ENCODE results near the gene BAZ2B. TPM values are rescaled to one million over a fixed set of nuclear protein-coding genes. Genes with fewer than 3 reads are reported as not detected.

BAZ2B gene
- total RNA-seq, 1 donor from 2014 or later: 37.4 TPM

GRCh38 chr2:159497256-159497655, 119.1 kb downstream of the BAZ2B start:
- FAIRE-seq (peak; percentile 66), DNase-seq (ENCODE audit: low read depth) (peak; percentile 96)
- no peaks in the 10 kb centered on the region for H3K36me3 ChIP-seq (ENCODE audit: control insufficient read depth, insufficient read depth, low read length)
- no peaks in the 10 kb centered on the region for H3K27me3 ChIP-seq (ENCODE audit: control insufficient read depth, insufficient read depth, low read length)
- no peak for TF ChIP-seq CTCF (IDR thresholded peaks at IDR 0.05; ENCODE audit: insufficient read depth, low read length, severe bottlenecking)
- no peak overlapping the region for H3K4me3 ChIP-seq (ENCODE audit: low read depth, low read length)

GRCh38 chr2:159489476-159489875, 126.9 kb downstream of the BAZ2B start:
- Histone ChIP-seq H3K36me3 (ENCODE audit: control insufficient read depth, insufficient read depth, low read length) (no peaks in the 10 kb centered on the region), H3K4me3 (ENCODE audit: low read depth, low read length) (no peak overlapping the region), H3K27me3 (ENCODE audit: control insufficient read depth, insufficient read depth, low read length) (no peaks in the 10 kb centered on the region)
- DNase-seq (ENCODE audit: low read depth): no peak
- no peak for TF ChIP-seq CTCF (IDR thresholded peaks at IDR 0.05; ENCODE audit: insufficient read depth, low read length, severe bottlenecking)
- no peak for FAIRE-seq

DNA sequence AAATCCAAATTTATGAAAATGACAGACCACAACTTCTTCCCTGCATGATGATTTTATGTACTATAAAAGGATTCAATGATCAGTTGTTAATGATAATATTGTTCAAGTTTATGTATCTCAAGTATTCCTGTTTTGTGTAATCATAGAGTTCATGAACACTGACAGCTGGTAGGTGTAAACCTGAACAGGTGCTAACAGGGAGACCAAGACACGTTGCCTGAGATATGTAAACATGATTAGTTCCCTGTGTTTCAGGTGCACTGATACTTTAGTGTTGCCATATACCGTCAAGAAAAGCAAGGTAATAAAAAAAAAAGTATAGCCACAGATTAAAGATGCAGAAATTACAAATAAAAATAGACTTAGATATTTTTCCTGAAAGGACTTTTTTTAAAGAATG, 131.8 kb downstream of the BAZ2B start:
- no peak for DNase-seq (ENCODE audit: low read depth)
- no peak for FAIRE-seq
- TF ChIP-seq CTCF (IDR thresholded peaks at IDR 0.05; ENCODE audit: insufficient read depth, low read length, severe bottlenecking): no peak

GRCh38 chr2:159476329-159476728, 140.0 kb downstream of the BAZ2B start:
- Histone ChIP-seq H3K36me3 (ENCODE audit: control insufficient read depth, insufficient read depth, low read length) (no peaks in the 10 kb centered on the region), H3K4me3 (ENCODE audit: low read depth, low read length) (no peak overlapping the region), H3K27me3 (ENCODE audit: control insufficient read depth, insufficient read depth, low read length) (no peaks in the 10 kb centered on the region)
- TF ChIP-seq CTCF (IDR thresholded peaks at IDR 0.05; ENCODE audit: insufficient read depth, low read length, severe bottlenecking): no peak
- no peak for DNase-seq (ENCODE audit: low read depth)
- FAIRE-seq: no peak

More for the DNA sequence above, 131.8 kb downstream of the BAZ2B start:
- Histone ChIP-seq H3K36me3 (ENCODE audit: control insufficient read depth, insufficient read depth, low read length) (no peaks in the 10 kb centered on the region), H3K4me3 (ENCODE audit: low read depth, low read length) (no peak overlapping the region), H3K27me3 (ENCODE audit: control insufficient read depth, insufficient read depth, low read length) (no peaks in the 10 kb centered on the region)

DNA sequence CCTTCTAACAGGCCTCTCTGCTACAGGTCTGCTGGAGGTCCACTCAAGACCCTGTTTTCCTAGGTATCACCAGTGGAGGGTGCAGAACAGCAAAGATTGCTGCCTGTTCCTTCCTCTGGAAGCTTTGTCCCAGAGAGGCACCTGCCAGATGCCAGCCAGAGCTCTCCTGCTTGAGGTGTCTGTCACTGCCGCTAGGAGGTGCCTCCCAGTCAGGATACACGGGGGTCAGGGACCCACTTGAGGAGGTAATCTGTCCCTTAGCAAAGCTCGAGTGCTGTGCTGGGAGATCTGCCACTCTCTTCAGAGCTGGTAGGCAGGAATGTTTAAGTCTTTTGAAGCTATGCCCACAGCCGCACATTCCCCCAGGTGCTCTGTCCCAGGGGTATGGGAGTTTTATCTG, 140.6 kb downstream of the BAZ2B start:
- no peak for TF ChIP-seq CTCF (IDR thresholded peaks at IDR 0.05; ENCODE audit: insufficient read depth, low read length, severe bottlenecking)
- Histone ChIP-seq H3K27me3 (ENCODE audit: control insufficient read depth, insufficient read depth, low read length) (no peaks in the 10 kb centered on the region), H3K4me3 (ENCODE audit: low read depth, low read length) (no peak overlapping the region), H3K36me3 (ENCODE audit: control insufficient read depth, insufficient read depth, low read length) (no peaks in the 10 kb centered on the region)
- DNase-seq (ENCODE audit: low read depth) (no peak), FAIRE-seq (no peak)

DNA sequence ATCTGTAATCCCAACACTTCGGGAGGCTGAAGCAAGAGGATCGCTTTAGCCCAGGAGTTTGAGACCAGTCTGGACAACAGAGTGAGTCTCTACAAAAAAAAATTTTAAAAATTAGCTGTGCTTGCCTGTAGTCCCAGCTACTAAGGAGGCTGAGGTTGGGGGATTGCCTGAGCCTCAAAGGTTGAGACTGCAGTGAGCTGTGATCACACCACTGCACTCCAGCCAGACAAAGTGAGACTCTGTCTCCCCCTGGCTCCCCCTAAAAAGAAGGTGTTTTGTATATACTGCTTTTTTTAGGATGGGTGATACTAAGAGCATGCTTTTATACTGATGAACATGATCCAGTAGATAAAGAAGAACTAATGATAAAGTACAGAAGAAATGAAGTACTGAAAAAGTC, 145.0 kb downstream of the BAZ2B start:
- FAIRE-seq: no peak
- TF ChIP-seq CTCF (IDR thresholded peaks at IDR 0.05; ENCODE audit: insufficient read depth, low read length, severe bottlenecking): no peak
- H3K36me3 ChIP-seq (ENCODE audit: control insufficient read depth, insufficient read depth, low read length): no peaks in the 10 kb centered on the region
- no peak for DNase-seq (ENCODE audit: low read depth)
- H3K27me3 ChIP-seq (ENCODE audit: control insufficient read depth, insufficient read depth, low read length): no peaks in the 10 kb centered on the region
- H3K4me3 ChIP-seq (ENCODE audit: low read depth, low read length): no peak overlapping the region

Data from bronchial epithelial cell (primary cell).